ENCODE measurements around the gene IL17RD. TPM values are rescaled to one million over a fixed set of nuclear protein-coding genes. Genes with fewer than 3 reads are reported as not detected.

IL17RD gene
- total RNA-seq, 1 donor from 2014 or later, result 17.2 TPM

GRCh38 chr3:57076422-57076951 lies 88.7 kb downstream of the IL17RD start:
- intact Hi-C loops (cut with DNase I), result no loop called here
- no peaks in the 10 kb centered on the region for H3K9me3 ChIP-seq
- H3K36me3 ChIP-seq, result no peaks in the 10 kb centered on the region
- peaks cover 22% of the 10 kb centered on the region for H3K4me1 ChIP-seq
- no peak for DNase-seq (ENCODE audit: extremely low spot score in 2 of 2)
- no peak overlapping the region for H3K27ac ChIP-seq
- H3K4me3 ChIP-seq, result no peak overlapping the region
- TF ChIP-seq POLR2A (IDR thresholded peaks at IDR 0.05), result no peak
- TF ChIP-seq POLR2AphosphoS5 (IDR thresholded peaks at IDR 0.05; ENCODE audit: insufficient read depth in 1 of 2, low read depth in 1 of 2), result no peak
- TF ChIP-seq CTCF (IDR thresholded peaks at IDR 0.05), result no peak
- H3K27me3 ChIP-seq, result no peaks in the 10 kb centered on the region

- intact Hi-C loops (cut with DNase I), result no loop called here
- H3K27ac ChIP-seq, result no peak overlapping the region
- peaks cover 25% of the 10 kb centered on the region for H3K4me1 ChIP-seq
- H3K27me3 ChIP-seq, result no peaks in the 10 kb centered on the region
- no peak for DNase-seq (ENCODE audit: extremely low spot score in 2 of 2)
- no peak for TF ChIP-seq POLR2A (IDR thresholded peaks at IDR 0.05)
- no peak for TF ChIP-seq CTCF (IDR thresholded peaks at IDR 0.05)
- TF ChIP-seq POLR2AphosphoS5 (IDR thresholded peaks at IDR 0.05; ENCODE audit: insufficient read depth in 1 of 2, low read depth in 1 of 2), result no peak
- no peaks in the 10 kb centered on the region for H3K9me3 ChIP-seq
- no peaks in the 10 kb centered on the region for H3K36me3 ChIP-seq
- no peak overlapping the region for H3K4me3 ChIP-seq
These were observed 91.0 kb downstream of the IL17RD start for GRCh38 chr3:57074135-57074534.

- Histone ChIP-seq H3K27ac (no peak overlapping the region), H3K4me1 (peaks cover 28% of the 10 kb centered on the region), H3K4me3 (no peak overlapping the region), H3K9me3 (no peaks in the 10 kb centered on the region), H3K36me3 (no peaks in the 10 kb centered on the region), H3K27me3 (no peaks in the 10 kb centered on the region)
- DNase-seq (ENCODE audit: extremely low spot score in 2 of 2), result no peak
- intact Hi-C loops (cut with DNase I), result no loop called here
- TF ChIP-seq POLR2A (IDR thresholded peaks at IDR 0.05) (no peak), POLR2AphosphoS5 (IDR thresholded peaks at IDR 0.05; ENCODE audit: insufficient read depth in 1 of 2, low read depth in 1 of 2) (no peak), CTCF (IDR thresholded peaks at IDR 0.05) (no peak)
These were observed 91.5 kb downstream of the IL17RD start for GRCh38 chr3:57073628-57074027.

GRCh38 chr3:57069503-57069902 lies 95.7 kb downstream of the IL17RD start:
- H3K4me1 ChIP-seq, result peaks cover 34% of the 10 kb centered on the region
- H3K36me3 ChIP-seq, result no peaks in the 10 kb centered on the region
- intact Hi-C loops (cut with DNase I), result no loop called here
- no peak for DNase-seq (ENCODE audit: extremely low spot score in 2 of 2)
- no peak overlapping the region for H3K4me3 ChIP-seq
- TF ChIP-seq CTCF (IDR thresholded peaks at IDR 0.05), result no peak
- no peak for TF ChIP-seq POLR2A (IDR thresholded peaks at IDR 0.05)
- no peak for TF ChIP-seq POLR2AphosphoS5 (IDR thresholded peaks at IDR 0.05; ENCODE audit: insufficient read depth in 1 of 2, low read depth in 1 of 2)
- no peaks in the 10 kb centered on the region for H3K27me3 ChIP-seq
- no peaks in the 10 kb centered on the region for H3K9me3 ChIP-seq
- peak overlapping the region; percentile 37 for H3K27ac ChIP-seq

- Histone ChIP-seq H3K4me1 (peaks cover 40% of the 10 kb centered on the region), H3K4me3 (no peak overlapping the region), H3K9me3 (no peaks in the 10 kb centered on the region), H3K36me3 (no peaks in the 10 kb centered on the region), H3K27me3 (no peaks in the 10 kb centered on the region), H3K27ac (peak overlapping the region; percentile 37)
- DNase-seq (ENCODE audit: extremely low spot score in 2 of 2), result peak in 1 of 2 donors; percentile 94
- intact Hi-C loops (cut with DNase I), result no loop called here
- TF ChIP-seq CTCF (IDR thresholded peaks at IDR 0.05) (no peak), POLR2A (IDR thresholded peaks at IDR 0.05) (no peak), POLR2AphosphoS5 (IDR thresholded peaks at IDR 0.05; ENCODE audit: insufficient read depth in 1 of 2, low read depth in 1 of 2) (peak in 1 of 2 donors; percentile 85)
These were observed 96.6 kb downstream of the IL17RD start for GRCh38 chr3:57068437-57069089.

All from vagina (tissue), 2 donors.